ENCODE data around the gene PMPCB.
"Not testable (repeated sequence)": the region's sequence is repeated elsewhere in the genome, so short reads cannot be mapped to it uniquely, and the experiment has no call there.

PMPCB gene

GRCh38 chr7:103296901-103297836 is at the start of gene PMPCB:
Gene PMPCB (plus strand): TSS chr7:103297435. CDS start chr7:103297460, 25 bp downstream.
- DNase-seq = peak; percentile 97

- DNase-seq = not testable (repeated sequence)
Measured at GRCh38 chr7:103253699-103254506, 43.3 kb upstream of the PMPCB start.

GRCh38 chr7:103264054-103264453 is 33.2 kb upstream of the PMPCB start:
- DNase-seq = not testable (repeated sequence)

- not testable (repeated sequence) for DNase-seq
Measured at GRCh38 chr7:103266229-103266628, 31.0 kb upstream of the PMPCB start.

GRCh38 chr7:103273374-103273773 is 23.9 kb upstream of the PMPCB start:
- DNase-seq = not testable (repeated sequence)

GRCh38 chr7:103274867-103275266 is 22.4 kb upstream of the PMPCB start:
- not testable (repeated sequence) for DNase-seq

GRCh38 chr7:103278195-103278594 is 19.0 kb upstream of the PMPCB start:
- DNase-seq = not testable (repeated sequence)

- not testable (repeated sequence) for DNase-seq
Measured at GRCh38 chr7:103279636-103279962, 17.6 kb upstream of the PMPCB start.

- DNase-seq = peak; percentile 53
Measured at GRCh38 chr7:103279963-103280802, 17.1 kb upstream of the PMPCB start.

GRCh38 chr7:103280803-103281155 is 16.5 kb upstream of the PMPCB start:
- DNase-seq = not testable (repeated sequence)

GRCh38 chr7:103282802-103283427 is 14.3 kb upstream of the PMPCB start:
- not testable (repeated sequence) for DNase-seq

- no peak for DNase-seq
Measured at GRCh38 chr7:103292122-103292521, 5.1 kb upstream of the PMPCB start.

- no peak for DNase-seq
Measured at GRCh38 chr7:103293526-103293925, 3.7 kb upstream of the PMPCB start.

GRCh38 chr7:103297837-103298179 is 573 bp downstream of the PMPCB start:
- DNase-seq = no peak

- no peak for DNase-seq
Measured at GRCh38 chr7:103299660-103300059, 2.4 kb downstream of the PMPCB start.

- DNase-seq = no peak
Measured at GRCh38 chr7:103301441-103301840, 4.2 kb downstream of the PMPCB start.

GRCh38 chr7:103307503-103308231 is 10.4 kb downstream of the PMPCB start:
- no peak for DNase-seq

- no peak for DNase-seq
Measured at GRCh38 chr7:103314852-103315251, 17.6 kb downstream of the PMPCB start.

GRCh38 chr7:103316380-103316941 is 19.2 kb downstream of the PMPCB start:
- DNase-seq = no peak

- DNase-seq = no peak
Measured at GRCh38 chr7:103317009-103317408, 19.8 kb downstream of the PMPCB start.

- DNase-seq = no peak
Measured at GRCh38 chr7:103325744-103326143, 28.5 kb downstream of the PMPCB start.
